ENCODE data around the gene ABHD1.
"Not testable (repeated sequence)": the region's sequence is repeated elsewhere in the genome, so short reads cannot be mapped to it uniquely, and the experiment has no call there.

GRCh38 chr2:27111392-27112078 is 12.1 kb upstream of the ABHD1 start:
- not testable (repeated sequence) for TF ChIP-seq POLR2AphosphoS5 (IDR thresholded peaks at IDR 0.05; ENCODE audit: low read depth, low read length); CTCF (IDR thresholded peaks at IDR 0.05); SIN3A (IDR thresholded peaks at IDR 0.05; ENCODE audit: borderline replicate concordance, insufficient read depth, low read depth, low read length); REST (IDR thresholded peaks at IDR 0.05; ENCODE audit: insufficient read depth in 1 of 2, low read depth in 2 of 2, low read length in 1 of 2)
